ENCODE results near the gene TSC22D3. TPM values are rescaled to one million over a fixed set of nuclear protein-coding genes. Genes with fewer than 3 reads are reported as not detected.
"Not testable (repeated sequence)": the region's sequence is repeated elsewhere in the genome, so short reads cannot be mapped to it uniquely, and the experiment has no call there.

The TSC22D3 gene
- total RNA-seq, 3 donors from 2014 or later: 14.1 to 21.6 (median 18.5) TPM

GRCh38 chrX:107701493-107702121, 74.0 kb downstream of the TSC22D3 start:
- Mint-ChIP-seq H3K36me3 (ENCODE audit: insufficient read depth) (no peaks in the 10 kb centered on the region), H3K4me1 (ENCODE audit: low read depth) (peaks cover 22% of the 10 kb centered on the region), H3K27me3 (ENCODE audit: low read depth) (peaks cover 2% of the 10 kb centered on the region), H3K4me3 (no peak overlapping the region), H3K9me3 (no peaks in the 10 kb centered on the region)
- ATAC-seq (no peak), DNase-seq (no peak)

DNA sequence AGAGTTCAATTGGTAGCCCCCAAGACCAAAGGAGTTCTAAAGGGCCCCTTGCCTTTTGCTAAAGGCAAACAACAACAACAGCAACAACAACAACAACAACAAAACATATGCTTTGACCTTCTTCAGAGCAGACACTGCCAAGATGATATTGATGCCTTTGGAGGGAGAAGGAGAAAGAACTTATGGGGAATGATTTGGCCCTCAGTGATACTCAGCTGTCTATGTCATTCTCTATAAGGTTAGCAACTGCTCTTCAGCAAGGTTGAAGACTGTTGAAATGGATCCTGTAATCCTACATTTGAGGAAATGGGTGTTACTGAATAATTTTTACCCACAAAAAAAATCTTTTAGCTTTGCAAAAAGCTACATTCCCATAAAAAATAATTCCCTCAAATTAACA, 74.8 kb downstream of the TSC22D3 start:
- H3K4me1 Mint-ChIP-seq (ENCODE audit: low read depth): peaks cover 22% of the 10 kb centered on the region
- no peaks in the 10 kb centered on the region for H3K36me3 Mint-ChIP-seq (ENCODE audit: insufficient read depth)
- ATAC-seq (no peak), DNase-seq (no peak)
- H3K9me3 Mint-ChIP-seq: no peaks in the 10 kb centered on the region
- H3K4me3 Mint-ChIP-seq: no peak overlapping the region
- H3K27me3 Mint-ChIP-seq (ENCODE audit: low read depth): peaks cover 2% of the 10 kb centered on the region

DNA sequence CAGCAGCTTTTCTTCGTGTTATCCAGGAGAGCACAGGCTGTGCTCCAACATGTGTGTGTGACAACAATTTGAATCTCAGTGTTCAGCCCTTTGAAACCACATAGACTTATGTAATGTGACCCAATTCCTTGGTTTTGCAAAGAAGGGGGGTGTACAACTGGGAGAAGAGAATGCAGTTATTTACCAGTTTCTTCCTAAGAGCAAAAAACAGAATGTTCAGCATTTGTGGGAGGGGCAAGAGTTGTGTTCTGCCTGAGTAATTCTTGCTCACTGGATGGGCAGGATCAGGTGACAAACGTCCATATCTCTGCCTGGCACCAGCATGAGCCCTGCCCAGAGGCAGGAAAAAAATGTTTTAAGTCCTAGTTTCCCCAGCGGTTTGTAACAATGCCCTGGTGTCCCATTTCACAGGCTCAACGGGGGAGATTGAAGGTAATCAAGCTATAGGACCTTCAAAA, 75.2 kb downstream of the TSC22D3 start:
- no peak overlapping the region for H3K4me3 Mint-ChIP-seq
- ATAC-seq (no peak), DNase-seq (no peak)
- no peaks in the 10 kb centered on the region for H3K36me3 Mint-ChIP-seq (ENCODE audit: insufficient read depth)
- H3K9me3 Mint-ChIP-seq: no peaks in the 10 kb centered on the region
- peaks cover 22% of the 10 kb centered on the region for H3K4me1 Mint-ChIP-seq (ENCODE audit: low read depth)
- H3K27me3 Mint-ChIP-seq (ENCODE audit: low read depth): peaks cover 2% of the 10 kb centered on the region

DNA sequence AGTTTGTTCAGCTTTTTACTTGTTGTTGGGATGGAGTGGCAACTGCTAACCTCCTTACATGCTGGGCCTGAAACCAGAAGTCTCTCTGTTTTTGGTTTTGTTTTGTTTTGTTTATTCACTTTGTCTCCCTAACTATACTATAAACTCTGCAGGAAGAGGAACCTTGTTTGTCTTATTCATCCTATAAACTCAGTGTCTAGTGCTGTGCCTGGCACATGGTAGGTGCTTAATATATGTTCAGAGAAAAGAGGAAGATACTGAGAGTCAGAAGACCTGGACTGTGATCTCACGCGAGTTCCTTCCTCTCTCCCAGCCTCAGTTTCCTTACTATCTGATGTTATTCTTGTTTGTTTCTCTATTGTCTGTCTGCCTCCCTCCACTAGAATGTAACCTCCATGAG, 76.0 kb downstream of the TSC22D3 start:
- no peaks in the 10 kb centered on the region for H3K9me3 Mint-ChIP-seq

DNA sequence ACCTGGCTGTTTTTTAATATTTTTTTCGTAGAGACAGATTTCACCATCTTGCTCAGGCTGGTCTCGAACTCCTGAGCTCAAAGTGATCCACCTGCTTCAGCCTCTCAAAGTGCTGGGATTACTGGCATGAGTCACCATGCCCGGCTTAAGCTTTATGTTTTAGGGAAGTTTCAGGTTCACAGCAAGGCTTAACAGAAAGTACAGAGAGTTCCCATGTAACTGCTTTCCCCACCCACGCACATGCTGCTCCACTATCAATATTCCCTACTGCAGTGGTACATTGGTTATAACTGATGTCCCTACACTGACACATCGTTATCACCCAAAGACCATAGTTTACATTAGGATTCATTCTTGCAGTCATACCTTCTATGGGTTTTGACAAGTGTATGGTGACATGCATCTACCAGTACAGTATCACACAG, 84.6 kb downstream of the TSC22D3 start:
- Mint-ChIP-seq H3K36me3 (ENCODE audit: insufficient read depth) (no peaks in the 10 kb centered on the region), H3K27me3 (ENCODE audit: low read depth) (no peaks in the 10 kb centered on the region), H3K9me3 (no peaks in the 10 kb centered on the region), H3K4me1 (ENCODE audit: low read depth) (peaks cover 16% of the 10 kb centered on the region), H3K4me3 (no peak overlapping the region)
- ATAC-seq: no peak
- no peak for DNase-seq

More for the DNA sequence above, 76.0 kb downstream of the TSC22D3 start:
- no peak for ATAC-seq
- DNase-seq: no peak
- H3K4me3 Mint-ChIP-seq: no peak overlapping the region
- H3K4me1 Mint-ChIP-seq (ENCODE audit: low read depth): peaks cover 22% of the 10 kb centered on the region
- peaks cover 2% of the 10 kb centered on the region for H3K27me3 Mint-ChIP-seq (ENCODE audit: low read depth)
- H3K36me3 Mint-ChIP-seq (ENCODE audit: insufficient read depth): no peaks in the 10 kb centered on the region

DNA sequence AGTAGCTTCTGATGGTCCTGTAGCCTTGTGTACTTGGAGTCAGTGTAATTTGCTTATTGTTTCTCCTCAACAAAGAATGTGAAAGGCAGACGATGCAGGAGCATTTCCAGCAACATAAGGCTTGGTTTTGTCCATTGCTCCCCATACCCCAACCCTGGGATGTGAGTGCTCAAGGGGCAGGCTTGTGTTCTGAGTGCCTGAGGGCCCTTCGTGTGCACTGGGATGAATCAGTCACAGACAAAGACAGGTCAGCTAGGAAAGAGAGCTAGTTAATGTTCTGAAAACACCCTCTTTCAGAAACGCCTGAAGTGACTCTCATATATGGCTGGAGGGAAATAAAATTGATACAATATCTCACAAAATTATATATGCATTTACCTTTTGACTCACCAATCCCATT, 88.1 kb downstream of the TSC22D3 start:
- Mint-ChIP-seq H3K27me3 (ENCODE audit: low read depth) (no peaks in the 10 kb centered on the region), H3K4me1 (ENCODE audit: low read depth) (peaks cover 35% of the 10 kb centered on the region), H3K9me3 (no peaks in the 10 kb centered on the region), H3K36me3 (ENCODE audit: insufficient read depth) (no peaks in the 10 kb centered on the region), H3K4me3 (no peak overlapping the region)
- no peak for ATAC-seq
- DNase-seq: no peak

DNA sequence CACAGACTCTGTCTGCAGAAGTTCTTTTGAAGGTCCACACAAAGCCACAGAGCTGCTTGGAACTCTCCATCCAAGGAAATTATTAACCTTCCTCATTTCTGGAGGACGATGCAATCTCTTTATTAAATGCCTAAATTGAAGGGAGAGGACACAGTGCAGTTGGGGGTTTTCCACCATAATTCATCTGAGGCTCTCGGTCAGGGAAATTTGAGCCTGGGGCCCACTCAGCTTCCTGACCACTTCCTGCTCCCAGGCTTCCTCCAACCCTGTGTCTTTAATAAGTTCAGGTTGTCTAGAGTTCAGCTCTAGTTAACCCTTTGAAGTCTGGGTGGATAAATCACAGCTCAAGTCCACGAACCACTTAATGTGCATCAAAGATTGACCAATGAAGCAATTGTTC, 88.8 kb downstream of the TSC22D3 start:
- ATAC-seq: no peak
- no peaks in the 10 kb centered on the region for H3K9me3 Mint-ChIP-seq
- peaks cover 37% of the 10 kb centered on the region for H3K4me1 Mint-ChIP-seq (ENCODE audit: low read depth)
- no peaks in the 10 kb centered on the region for H3K36me3 Mint-ChIP-seq (ENCODE audit: insufficient read depth)
- no peak for DNase-seq
- H3K4me3 Mint-ChIP-seq: no peak overlapping the region
- H3K27me3 Mint-ChIP-seq (ENCODE audit: low read depth): no peaks in the 10 kb centered on the region

GRCh38 chrX:107686026-107686425, 89.6 kb downstream of the TSC22D3 start:
- DNase-seq (no peak), ATAC-seq (no peak)
- Mint-ChIP-seq H3K9me3 (no peaks in the 10 kb centered on the region), H3K4me1 (ENCODE audit: low read depth) (peaks cover 38% of the 10 kb centered on the region), H3K4me3 (no peak overlapping the region), H3K36me3 (ENCODE audit: insufficient read depth) (no peaks in the 10 kb centered on the region), H3K27me3 (ENCODE audit: low read depth) (no peaks in the 10 kb centered on the region)

DNA sequence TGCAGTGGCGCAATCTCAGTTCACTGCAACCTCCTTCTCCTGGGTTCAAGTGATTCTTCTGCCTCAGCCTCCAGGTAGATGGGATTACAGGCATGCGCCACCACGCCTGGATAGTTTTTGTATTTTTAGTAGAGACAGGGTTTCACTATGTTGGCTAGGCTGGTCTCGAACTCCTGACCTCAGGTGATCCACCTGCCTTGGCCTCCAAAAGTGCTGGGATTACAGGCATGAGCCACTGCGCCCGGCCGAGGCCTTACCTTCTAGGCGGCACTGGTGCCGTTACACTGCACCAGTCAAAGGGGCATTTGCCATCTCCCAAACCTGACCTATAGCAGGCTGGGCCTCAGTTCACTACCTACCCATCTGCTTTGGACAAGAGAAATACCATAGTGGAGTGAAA, 90.0 kb downstream of the TSC22D3 start:
- peaks cover 43% of the 10 kb centered on the region for H3K4me1 Mint-ChIP-seq (ENCODE audit: low read depth)
- H3K27me3 Mint-ChIP-seq (ENCODE audit: low read depth); ATAC-seq; H3K4me3 Mint-ChIP-seq; H3K9me3 Mint-ChIP-seq; DNase-seq; H3K36me3 Mint-ChIP-seq (ENCODE audit: insufficient read depth): not testable (repeated sequence)

DNA sequence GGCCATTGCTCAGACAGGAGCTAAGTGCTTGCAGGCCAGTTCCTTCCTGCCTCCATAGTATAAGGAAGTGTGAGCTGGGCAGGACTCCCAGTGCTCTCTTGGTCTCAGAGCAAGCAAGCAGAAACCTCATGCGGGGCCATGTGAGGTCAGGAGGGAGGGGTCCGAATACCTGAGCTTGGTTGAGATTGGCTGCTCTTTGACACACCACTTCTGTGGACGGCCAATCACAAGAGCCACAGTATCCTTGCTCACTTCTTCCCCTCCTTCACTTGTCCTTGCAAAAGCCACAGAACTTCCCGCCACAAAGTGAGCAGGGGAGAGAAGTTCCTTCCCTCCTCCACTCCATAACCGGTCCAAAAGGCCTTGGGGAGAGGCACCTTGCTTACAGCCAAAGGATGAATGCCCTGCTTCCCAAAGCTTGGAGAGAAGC, 90.6 kb downstream of the TSC22D3 start:
- Mint-ChIP-seq H3K9me3 (no peaks in the 10 kb centered on the region), H3K4me3 (no peak overlapping the region), H3K4me1 (ENCODE audit: low read depth) (peaks cover 48% of the 10 kb centered on the region), H3K27me3 (ENCODE audit: low read depth) (no peaks in the 10 kb centered on the region), H3K36me3 (ENCODE audit: insufficient read depth) (no peaks in the 10 kb centered on the region)
- DNase-seq (no peak), ATAC-seq (no peak)

DNA sequence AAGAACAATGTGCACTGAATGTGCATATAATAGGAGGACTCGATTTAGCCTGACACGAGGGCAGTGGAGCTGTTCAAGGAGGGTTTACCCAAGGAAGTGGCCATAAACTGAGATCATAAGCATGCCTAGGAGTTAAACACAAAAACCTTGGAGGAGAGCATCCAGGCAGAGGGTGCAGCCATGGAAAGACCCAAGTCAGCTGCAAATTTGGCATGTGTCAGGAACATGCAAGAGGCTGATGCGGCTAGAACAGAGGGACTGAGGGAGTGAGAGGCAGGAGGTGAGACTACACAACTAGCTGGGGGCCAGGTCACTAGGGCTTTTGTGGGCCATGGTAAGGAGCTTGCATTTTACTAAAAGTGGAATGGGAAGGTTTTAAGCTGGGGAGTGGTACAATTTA, 91.7 kb downstream of the TSC22D3 start:
- no peak for ATAC-seq
- no peak for DNase-seq
- Mint-ChIP-seq H3K27me3 (ENCODE audit: low read depth) (no peaks in the 10 kb centered on the region), H3K9me3 (no peaks in the 10 kb centered on the region), H3K4me1 (ENCODE audit: low read depth) (peaks cover 56% of the 10 kb centered on the region), H3K4me3 (no peak overlapping the region), H3K36me3 (ENCODE audit: insufficient read depth) (no peaks in the 10 kb centered on the region)

DNA sequence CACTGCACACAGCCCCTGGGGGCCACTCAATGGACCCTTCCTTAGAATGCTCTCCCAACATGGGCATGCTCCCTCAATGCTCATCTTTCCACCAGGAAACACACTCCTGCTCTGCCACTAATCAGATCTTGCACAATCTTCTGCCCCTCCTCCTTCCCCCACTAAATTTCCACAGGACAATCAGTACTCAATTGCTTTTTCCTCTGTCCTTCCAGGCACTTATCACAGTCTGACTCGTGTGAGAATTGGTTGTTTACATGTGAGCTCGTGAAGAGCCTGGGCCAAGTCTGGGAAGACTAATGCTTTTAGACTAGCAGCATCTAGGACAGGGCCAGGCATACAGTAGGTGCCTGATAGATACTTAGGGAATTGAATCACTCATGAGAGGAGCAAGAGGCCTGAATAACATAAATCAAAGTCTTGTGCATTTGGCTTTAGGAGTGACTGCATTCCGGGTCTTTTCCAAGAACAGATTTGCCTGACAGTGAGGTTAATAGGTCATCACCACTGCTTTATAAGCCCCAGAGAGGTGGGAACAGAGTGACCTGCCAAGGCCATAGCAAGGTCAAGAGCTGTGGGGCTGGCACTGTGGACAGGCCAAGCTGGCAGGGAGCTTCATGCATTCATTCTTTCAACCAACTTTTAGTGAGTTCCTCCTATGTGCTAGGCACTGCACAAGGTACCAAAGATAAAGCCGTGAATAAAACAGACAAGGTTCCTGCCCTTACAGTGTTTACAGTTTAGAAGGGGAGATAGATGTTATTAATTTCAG, 92.3 kb downstream of the TSC22D3 start:
- Mint-ChIP-seq H3K27me3 (ENCODE audit: low read depth) (no peaks in the 10 kb centered on the region), H3K36me3 (ENCODE audit: insufficient read depth) (no peaks in the 10 kb centered on the region), H3K4me1 (ENCODE audit: low read depth) (peaks cover 60% of the 10 kb centered on the region), H3K4me3 (no peak overlapping the region), H3K9me3 (no peaks in the 10 kb centered on the region)
- ATAC-seq: no peak
- no peak for DNase-seq

DNA sequence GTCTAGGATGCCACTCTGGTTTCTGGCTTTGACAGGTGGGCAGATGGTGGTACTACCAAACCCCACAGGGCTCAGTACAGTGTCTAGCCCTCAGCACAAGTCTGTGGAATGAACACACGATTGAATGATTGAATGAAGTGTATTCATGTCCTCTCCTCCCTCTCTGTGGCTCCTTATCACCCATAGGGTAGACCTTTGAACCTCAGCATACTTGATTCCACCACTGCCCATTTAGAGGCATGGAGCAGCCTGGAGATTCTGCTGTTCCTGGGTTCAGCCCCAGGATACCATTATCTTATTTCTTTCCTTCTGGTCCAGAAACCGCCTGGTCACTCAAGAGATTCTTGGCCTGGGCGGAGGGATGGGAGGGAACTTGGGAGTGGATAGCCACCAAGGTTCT, 93.3 kb downstream of the TSC22D3 start:
- H3K9me3 Mint-ChIP-seq: no peaks in the 10 kb centered on the region
- no peak overlapping the region for H3K4me3 Mint-ChIP-seq
- no peaks in the 10 kb centered on the region for H3K36me3 Mint-ChIP-seq (ENCODE audit: insufficient read depth)
- H3K4me1 Mint-ChIP-seq (ENCODE audit: low read depth): peaks cover 63% of the 10 kb centered on the region
- ATAC-seq (no peak), DNase-seq (no peak)
- no peaks in the 10 kb centered on the region for H3K27me3 Mint-ChIP-seq (ENCODE audit: low read depth)

DNA sequence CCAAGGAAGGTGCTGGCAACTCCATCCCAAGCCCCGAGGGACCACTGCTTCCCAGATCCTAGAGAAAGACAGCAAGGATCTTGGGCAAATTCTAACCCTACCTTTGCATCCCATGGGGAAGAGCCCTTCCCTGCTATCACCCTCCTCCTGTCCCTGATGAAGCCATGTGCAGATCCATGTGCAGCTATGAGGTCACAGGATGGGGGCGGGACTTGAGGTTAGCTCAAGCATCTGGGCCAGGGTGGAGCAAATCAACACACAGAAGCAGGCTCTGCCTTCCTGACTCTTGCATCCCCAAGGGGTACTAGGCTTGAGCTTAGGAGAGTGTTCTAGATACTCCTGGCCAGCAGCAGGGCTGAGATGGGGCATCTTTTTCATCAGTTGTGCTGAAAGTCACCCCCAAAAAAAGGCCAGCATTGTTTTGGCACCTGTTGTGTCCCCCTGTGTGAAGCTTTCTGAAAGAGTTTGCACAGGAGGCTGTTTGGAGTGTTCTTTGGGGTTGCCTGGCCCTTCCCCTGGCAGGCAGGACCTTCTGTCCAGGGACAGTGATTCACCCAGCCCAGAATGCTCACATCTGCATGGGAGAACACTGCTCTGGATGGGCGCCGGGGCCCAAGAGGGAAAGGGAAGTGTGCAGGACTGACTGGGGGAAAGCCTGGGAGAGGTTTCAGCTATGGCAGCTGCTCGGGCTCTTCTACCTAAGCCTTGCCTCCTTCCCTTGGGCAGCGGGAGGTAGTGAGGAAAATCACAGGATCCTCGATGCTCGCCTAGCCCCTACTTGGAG, 96.4 kb downstream of the TSC22D3 start:
- Mint-ChIP-seq H3K4me3 (no peak overlapping the region), H3K4me1 (ENCODE audit: low read depth) (peaks cover 67% of the 10 kb centered on the region), H3K36me3 (ENCODE audit: insufficient read depth) (no peaks in the 10 kb centered on the region), H3K27me3 (ENCODE audit: low read depth) (no peaks in the 10 kb centered on the region), H3K9me3 (no peaks in the 10 kb centered on the region)
- ATAC-seq (peak in 1 of 2 donors; percentile 13), DNase-seq (peak; percentile 54)

All from activated T-cell treated with anti-CD3 and anti-CD28 coated beads, Interleukin-2, amount 50 U/mL, for 4 hours (primary cell).